Stimulated activated CD4-positive, alpha-beta T cell treated with anti-CD3 and anti-CD28 coated beads, Interleukin-4, amount 100 ng/mL, for 4 hours (primary cell): Measurements from ENCODE around the gene ULK3.
"Not testable (repeated sequence)": the region's sequence is repeated elsewhere in the genome, so short reads cannot be mapped to it uniquely, and the experiment has no call there.

Source experiments
- DNase-seq, 2 experiments: peaks; one replicate each; pipeline ENCODE4 v3.0.0-alpha.2; 2020

The ULK3 gene

GRCh38 chr15:74842581-74843444 lies at the start of gene ULK3:
Gene ULK3, minus strand, starts transcription at chr15:74843156. Its CDS starts 51 bp downstream, at chr15:74843105.
- peak; percentile 90 to 95 for DNase-seq

- no peak for DNase-seq
Measured at GRCh38 chr15:74892313-74892712, 49.4 kb upstream of the ULK3 start.

- no peak for DNase-seq
Measured at GRCh38 chr15:74891469-74891868, 48.5 kb upstream of the ULK3 start.

GRCh38 chr15:74890665-74890960 lies 47.7 kb upstream of the ULK3 start:
- DNase-seq: no peak

- DNase-seq: peak; percentile 82 to 84
Measured at GRCh38 chr15:74889883-74890664, 47.1 kb upstream of the ULK3 start, which contains the start of gene MPI. Gene MPI, plus strand, starts transcription at chr15:74890042. Its CDS starts 32 bp downstream, at chr15:74890074.

GRCh38 chr15:74889390-74889882 lies 46.5 kb upstream of the ULK3 start:
- DNase-seq: no peak

GRCh38 chr15:74888716-74889115 lies 45.8 kb upstream of the ULK3 start:
- DNase-seq: no peak

GRCh38 chr15:74887537-74888193 lies 44.7 kb upstream of the ULK3 start:
- not testable (repeated sequence) for DNase-seq

GRCh38 chr15:74885461-74885860 lies 42.5 kb upstream of the ULK3 start:
- no peak for DNase-seq

- DNase-seq: no peak
Measured at GRCh38 chr15:74884428-74885223, 41.7 kb upstream of the ULK3 start.

- DNase-seq: no peak
Measured at GRCh38 chr15:74882528-74882927, 39.6 kb upstream of the ULK3 start.

GRCh38 chr15:74878273-74878672 lies 35.3 kb upstream of the ULK3 start:
- DNase-seq: no peak

- no peak for DNase-seq
Measured at GRCh38 chr15:74873756-74874424, 30.9 kb upstream of the ULK3 start.

GRCh38 chr15:74873036-74873755 lies 30.2 kb upstream of the ULK3 start, which contains the start of gene SCAMP2:
Gene SCAMP2, minus strand, starts transcription at chr15:74873365. Its CDS starts 110 bp downstream, at chr15:74873255.
- DNase-seq: peak; percentile 82 to 87

- no peak for DNase-seq
Measured at GRCh38 chr15:74872702-74873035, 29.7 kb upstream of the ULK3 start.

GRCh38 chr15:74870436-74871215 lies 27.7 kb upstream of the ULK3 start:
- DNase-seq: no peak

GRCh38 chr15:74869726-74870407 lies 26.9 kb upstream of the ULK3 start:
- no peak for DNase-seq

GRCh38 chr15:74869372-74869725 lies 26.4 kb upstream of the ULK3 start:
- no peak for DNase-seq

GRCh38 chr15:74868059-74868458 lies 25.1 kb upstream of the ULK3 start:
- no peak for DNase-seq
